Stimulated activated CD8-positive, alpha-beta memory T cell treated with anti-CD3 and anti-CD28 coated beads, Interleukin-12 subunit alpha, Interleukin-12 subunit beta, amount 100 ng/mL, for 24 hours (primary cell): ENCODE measurements around the gene HGF.

Source experiments
- DNase-seq: peaks from one replicate; pipeline ENCODE4 v3.0.0-alpha.2; 2020; ENCODE audit errors: extremely low read depth

The HGF gene

DNA sequence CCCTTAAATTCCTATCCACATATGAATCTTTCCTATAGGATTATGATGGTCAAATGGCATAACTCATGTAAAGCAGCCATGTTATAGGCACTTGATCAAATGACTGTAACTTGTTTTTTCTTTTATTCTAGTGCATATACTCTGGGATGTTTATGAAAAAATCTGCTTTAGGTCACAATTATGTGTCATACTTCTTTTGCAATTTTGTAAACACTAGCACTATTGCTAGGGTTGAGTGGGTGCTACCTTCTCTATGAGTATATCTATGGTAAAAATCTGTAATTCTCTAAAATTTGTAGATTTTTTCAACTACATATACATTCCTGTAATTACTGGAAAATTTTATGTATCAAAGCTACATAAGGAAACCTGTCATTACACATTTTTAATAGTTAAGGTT is 50.0 kb downstream of the HGF start:
- no peak for DNase-seq

DNA sequence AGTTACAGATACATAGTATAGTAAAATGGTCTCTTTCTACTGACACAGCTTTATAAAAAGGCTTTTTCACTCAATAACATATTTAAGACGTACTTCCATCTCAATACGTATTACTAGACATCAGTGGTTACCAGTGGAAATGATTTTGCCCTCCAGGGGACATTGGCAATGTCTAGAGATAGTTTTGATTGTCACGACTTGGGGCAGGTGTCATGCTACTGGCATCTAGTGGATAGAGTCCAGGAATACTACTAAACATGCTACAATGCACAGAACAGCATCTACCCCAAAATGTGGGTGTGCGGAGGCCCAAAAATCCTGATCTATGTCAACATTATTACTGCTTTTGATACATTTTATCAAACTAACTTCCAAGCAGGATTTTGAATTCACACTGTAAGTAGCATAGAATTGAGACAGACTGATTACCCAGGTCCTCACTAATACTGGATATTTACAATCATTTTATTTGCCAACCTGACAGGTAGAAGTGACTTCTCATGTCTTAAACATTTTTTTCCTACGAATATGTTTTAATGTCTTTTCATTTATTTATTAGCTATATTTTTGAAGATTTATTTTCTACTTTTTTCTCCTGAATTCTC is 53.8 kb downstream of the HGF start:
- no peak for DNase-seq

DNA sequence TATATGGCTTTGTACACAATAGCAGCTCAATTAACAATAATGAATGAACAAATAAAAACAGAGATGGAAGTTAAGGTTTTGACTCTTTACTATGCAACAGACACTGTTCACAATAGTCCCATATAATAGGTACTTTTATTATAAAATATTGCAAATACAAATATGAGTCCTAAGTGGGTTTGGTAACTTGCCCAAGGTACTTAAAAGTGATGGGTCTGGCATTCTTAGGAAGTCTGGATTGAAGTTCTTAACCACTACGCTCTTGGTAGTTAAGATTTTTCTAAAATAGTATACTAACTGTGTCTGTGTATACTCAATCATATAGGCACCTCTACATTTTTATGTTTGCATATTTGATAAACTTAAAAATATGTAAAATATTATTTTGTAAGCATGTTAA is 55.5 kb downstream of the HGF start:
- DNase-seq, result no peak

DNA sequence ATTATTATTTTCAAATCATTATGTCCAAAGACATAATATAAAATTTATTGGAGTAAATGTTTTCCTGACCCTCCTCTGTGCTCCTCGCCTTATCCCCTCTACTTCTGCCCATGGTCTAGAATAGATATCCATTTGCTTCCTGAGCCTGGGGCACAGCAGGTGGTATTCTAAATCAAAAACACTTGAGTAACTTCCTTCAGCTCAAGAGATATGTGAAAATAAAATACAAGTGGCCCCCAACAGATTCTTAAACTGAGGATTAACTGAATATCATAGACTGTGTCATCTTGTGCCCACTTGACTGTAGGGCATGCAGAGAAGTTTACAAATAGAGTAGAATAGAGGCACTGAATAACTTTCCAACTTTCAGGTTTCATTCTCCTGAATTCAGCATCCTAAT is 59.1 kb downstream of the HGF start:
- DNase-seq, result no peak

DNA sequence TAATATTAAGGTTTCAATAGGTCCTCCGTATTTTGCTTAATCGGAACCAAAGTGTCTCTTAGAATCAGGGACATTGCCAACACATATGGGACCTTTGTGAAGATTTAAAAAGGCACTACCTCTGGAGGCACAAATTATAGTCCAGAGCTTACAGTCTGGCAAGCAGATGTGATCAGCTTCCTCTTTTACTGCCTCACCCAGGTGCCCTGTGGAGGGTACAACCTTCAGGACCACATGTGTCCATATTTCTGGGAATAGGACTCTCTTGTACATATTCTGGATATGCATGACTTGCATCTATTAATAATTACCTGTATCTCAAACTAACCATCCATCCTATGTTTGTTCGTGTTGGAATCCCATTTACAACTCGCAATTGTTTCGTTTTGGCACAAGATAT is 60.0 kb downstream of the HGF start:
- no peak for DNase-seq

DNA sequence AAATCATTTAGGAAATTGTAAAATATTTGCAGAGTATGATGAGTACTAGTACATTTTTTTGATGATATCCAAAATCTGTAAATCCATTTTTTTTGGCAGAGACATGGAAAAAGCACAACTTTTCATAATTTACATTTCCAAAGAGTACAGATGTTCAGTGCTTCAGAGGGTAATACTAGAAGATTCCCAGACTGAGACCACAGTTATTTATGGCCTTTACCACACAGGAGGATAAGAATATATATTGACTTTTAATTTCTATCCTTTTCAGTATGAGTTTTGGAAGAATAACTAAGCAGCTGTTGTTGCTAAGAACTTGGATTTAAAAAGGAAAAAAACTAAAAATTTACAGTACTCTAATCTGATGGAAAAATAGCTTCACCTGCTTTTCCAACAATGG is 61.9 kb downstream of the HGF start:
- DNase-seq, result no peak

DNA sequence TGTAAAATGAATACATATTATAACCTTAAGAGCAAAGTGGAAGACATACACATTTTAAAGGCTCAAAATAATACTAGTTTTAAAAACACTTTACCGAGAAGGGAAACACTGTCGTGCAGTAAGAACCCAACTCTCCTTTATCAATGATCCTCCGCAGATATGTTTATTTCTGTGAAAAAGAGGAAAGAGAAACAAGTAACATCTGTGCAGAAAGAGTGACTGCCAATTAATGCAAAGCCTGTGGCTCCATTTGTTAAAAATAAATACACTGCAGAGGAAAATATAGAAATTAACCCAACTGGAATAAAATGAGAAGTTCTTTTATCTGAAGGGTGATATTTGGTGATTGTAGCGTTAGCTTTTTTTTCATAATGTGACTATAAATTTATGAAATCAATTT is 62.7 kb downstream of the HGF start:
- DNase-seq, result no peak

DNA sequence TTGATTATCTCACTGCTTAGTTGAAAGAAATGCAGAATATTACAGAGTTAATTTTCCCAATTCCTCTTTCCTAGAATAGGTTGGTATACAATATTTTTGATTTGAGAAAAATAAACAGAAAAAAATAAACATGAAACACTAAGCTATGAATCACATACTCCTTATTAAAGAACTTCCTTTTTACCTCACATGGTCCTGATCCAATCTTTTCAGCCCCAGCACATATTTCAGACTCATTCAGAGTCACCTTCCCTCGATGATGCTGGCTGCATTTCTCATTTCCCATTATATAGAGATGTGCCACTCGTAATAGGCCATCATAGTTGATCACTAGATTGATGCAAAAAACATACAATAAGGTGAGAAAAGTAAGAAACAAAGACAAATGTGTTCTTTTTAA is 64.6 kb downstream of the HGF start:
- no peak for DNase-seq

DNA sequence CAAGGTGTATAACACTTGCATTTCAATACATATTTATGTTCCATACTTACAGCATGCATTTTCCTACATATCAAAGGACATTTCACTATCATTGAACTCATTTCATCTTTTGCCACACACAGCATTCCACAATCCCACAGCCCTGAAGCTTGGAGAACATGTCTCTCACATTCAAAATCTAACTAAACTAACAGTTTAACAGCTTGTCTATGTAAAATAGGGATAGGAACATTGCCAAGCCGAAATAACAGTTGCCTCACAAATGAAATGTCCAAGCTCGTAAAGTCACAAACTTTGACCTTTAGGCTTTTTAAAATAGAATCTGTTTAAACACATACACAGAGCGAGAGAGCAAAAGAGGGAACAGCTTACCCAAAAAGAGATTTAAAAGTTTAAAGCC is 65.3 kb downstream of the HGF start:
- DNase-seq, result no peak

DNA sequence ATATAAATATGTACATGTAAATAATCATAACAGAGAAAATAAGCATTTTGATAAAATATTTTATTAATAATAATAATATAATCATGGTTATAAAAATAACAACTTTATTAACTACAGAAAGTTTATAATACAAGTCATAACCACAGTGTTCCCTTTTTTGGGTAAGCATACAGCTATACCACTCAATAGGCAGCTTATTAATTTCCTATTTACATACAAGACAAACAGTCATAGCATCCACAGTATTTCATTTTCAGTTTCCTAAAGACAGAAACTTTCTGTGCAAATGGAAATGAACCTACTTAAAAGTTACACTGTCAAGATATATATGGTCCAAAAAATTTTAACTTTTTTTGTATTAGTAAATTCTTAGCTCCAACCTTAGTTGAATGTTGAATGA is 70.9 kb downstream of the HGF start:
- no peak for DNase-seq

DNA sequence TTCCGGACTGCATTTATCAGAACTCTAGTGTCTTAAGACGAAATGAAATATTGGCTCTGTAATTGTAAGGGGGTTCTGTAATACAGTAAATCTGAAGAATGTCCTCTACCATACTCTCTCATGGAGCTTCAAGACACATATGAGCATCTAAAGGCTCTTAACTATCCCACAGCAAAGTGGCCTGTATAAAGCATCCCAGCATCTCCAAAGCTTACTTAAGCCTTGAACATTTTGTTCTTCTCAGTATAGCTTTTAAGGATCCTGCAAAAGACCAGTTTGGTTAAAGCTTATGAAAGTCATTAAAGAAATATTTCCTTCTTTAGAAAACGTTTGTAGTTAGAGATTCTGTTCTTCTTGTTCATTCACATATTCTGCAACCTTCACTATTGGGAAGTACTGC is 75.1 kb downstream of the HGF start:
- DNase-seq, result no peak

DNA sequence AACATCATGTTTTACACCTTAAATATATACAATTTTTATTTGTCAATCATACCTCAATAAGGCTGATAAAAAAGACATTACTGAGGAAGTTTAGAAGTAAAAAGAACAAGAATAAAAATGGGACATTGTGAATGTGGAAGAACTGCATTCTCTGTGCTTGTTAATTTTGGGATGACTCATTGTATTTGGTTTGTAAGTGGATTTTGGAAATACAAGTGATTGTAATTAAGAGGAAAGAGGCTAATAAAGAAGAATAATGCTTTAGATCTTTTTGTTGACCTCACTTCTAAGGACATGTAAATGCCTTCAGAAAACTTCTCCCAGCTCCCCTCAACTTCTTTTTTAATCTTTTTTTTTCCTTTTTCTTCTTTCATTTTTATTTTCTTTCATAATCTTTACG is 76.0 kb downstream of the HGF start:
- DNase-seq, result no peak

DNA sequence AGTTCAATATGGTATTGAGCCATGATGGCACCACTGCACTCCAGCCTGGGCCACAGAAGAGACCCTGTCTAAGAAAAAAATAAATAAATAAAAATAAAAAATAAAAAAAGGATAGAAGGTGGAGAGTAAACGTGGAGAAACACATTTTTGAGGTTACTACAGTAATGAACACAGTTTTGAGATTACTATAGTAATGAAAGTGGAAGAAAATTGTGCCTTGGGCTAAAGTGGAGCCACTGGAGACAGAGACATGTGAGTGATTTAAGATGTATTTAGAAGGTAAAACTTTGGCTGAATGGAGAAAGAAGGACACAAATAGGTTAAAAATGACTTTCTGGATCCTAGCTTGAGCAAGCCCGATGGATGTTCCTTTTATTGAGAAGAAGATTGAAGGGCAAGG is 76.8 kb downstream of the HGF start:
- DNase-seq, result no peak

DNA sequence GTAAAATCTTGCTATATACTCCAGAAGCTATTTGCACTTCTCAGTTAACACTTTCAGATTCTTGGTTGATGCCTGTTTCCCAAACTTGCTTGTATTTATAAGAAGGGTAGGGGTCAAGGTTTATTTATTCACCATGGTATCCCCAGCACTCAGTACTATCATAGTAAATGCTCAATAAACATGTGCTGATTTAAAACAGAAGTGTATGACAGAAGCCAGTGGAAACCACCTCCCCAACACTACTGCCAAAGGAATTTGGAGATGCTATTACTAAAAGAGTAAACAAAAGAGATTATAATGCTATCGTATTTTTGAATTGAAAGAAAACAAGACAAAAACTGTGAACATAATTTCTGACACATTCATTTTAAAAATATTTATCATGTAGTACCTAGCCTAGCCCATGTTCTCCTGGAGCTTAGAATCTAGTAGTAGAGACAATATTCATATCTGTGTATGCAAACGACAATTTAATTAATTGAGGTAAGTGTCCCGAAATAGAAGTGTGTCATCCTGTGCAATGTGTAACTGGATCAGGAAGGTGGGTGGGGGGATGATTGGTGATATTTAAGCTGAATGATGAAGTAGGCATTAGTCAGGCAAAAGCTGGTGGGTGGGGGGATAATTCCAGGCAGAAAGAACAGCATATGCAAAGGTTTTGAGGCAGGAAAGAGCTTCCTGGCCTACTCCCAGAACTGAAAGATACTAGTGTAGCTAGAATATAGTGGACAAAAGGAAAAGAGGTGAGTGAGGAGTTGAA is 77.5 kb downstream of the HGF start:
- DNase-seq, result no peak

DNA sequence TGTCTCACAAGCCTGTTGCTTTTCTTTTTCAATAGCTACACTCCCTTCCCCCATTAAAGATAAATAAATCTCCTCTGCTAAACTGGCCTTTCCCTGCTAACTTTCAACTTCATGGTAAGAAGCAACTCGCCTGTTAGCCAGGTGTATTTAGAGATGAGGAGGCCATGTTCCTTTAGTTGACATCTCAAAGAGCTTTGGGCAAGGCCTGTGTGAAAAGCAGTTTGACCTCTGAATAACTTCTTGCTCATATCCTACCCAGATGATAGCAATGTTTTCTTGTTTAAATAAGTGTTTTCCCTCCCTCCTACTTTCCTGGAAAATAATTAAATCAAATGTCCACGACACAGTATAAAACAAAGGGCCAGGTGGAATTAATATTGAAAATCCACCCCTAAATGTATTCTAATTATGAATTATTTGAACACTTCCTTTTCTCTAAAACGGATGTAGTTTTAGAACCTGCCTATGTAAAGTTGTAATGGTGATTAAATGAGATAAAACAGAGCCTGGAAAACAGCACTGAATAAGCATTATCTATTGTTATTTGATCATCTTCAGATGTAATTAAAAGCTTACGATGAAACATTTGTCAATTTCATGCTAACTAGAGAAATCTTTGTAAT is 78.5 kb downstream of the HGF start:
- no peak for DNase-seq

DNA sequence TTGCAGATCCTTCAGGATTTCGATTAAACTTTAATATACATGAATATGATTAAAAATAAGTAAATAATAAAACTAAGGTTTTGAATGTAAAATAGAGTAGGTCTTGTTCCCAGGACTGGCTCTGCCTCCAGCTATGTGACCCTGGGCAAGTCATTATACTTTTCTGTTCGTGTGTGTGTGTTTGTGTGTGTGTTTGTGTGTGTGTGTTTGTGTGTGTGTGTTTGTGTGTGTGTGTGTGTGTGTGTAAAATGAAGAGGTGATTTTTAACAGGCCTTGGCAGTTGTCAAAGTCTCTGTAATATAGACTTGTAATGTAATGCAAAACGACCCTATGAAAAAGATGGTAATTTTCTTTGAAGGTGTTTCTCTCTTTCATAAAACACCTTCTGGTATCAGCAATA is 79.2 kb downstream of the HGF start:
- DNase-seq, result no peak

DNA sequence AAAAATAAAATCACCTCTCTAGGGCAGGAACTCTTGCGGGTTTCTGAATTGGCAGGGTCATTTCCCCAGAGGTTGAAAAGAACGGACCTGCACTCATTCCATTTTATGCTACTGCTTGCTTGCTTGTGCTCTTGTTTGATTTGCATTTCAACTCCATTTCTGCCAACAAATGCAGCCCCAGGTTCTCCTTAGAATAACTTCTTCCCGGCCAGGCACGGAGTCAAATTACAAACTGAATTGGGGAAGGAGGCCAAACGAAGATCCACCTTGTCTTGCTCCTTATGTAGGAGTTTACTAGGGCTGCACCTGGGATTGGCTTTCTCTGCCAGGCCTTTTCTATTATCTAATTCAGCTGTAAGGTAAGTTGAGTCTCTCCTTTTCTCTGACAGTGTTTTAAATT is 79.6 kb downstream of the HGF start:
- no peak for DNase-seq

DNA sequence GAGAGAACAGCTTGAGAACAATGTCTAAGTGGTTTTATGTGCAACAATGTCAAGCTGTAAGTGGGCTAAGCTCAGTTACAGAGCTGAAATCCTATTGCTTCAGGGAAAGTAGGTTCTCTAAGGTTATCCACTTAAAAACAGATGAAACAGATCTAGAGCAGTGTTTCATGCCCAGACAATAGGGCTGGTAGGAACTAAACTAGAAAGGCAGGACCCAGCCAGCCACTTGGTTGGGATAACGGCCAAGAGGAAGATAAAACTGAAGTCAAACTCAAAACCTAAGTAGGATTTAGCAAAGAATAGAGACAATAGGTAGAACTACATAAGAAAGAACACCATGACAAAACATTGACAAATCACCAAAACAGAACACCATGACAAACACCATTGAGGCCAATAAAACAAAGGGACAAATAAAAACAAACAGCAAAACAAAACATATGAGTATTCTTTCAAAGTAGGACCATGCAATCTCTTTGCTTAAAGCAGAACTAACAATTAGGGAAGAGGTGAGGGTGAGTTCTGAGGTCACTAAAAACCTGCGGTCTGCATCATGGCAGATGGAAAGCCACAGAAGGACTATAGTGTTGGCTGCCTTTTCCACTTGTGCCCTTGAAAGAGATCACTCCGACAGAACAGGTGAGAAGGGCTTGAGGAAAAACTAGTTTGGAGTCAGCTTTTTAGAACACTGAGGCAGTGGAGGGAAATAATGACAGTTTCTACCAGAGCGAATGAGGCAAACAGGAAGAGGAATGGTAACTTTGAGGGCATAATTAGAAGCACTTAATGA is 81.0 kb downstream of the HGF start:
- no peak for DNase-seq

DNA sequence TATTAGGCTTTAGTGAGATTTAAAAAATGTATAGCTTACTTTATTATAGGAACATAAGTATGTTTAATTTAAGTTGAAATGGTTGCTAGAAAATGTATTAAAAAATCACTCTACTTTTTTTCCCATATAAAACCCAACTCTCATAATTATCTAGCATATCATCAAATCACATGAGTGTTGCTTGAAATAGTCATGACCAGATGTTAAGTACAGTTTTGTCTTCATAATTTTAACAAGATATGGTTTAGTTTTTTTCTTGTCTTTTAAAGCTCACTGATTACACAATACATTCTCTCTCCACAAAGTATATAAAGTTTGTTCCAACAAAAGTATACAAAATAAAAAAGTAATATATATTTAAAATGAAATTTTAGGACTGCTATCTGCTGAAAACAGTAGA is 82.8 kb downstream of the HGF start:
- DNase-seq, result no peak

DNA sequence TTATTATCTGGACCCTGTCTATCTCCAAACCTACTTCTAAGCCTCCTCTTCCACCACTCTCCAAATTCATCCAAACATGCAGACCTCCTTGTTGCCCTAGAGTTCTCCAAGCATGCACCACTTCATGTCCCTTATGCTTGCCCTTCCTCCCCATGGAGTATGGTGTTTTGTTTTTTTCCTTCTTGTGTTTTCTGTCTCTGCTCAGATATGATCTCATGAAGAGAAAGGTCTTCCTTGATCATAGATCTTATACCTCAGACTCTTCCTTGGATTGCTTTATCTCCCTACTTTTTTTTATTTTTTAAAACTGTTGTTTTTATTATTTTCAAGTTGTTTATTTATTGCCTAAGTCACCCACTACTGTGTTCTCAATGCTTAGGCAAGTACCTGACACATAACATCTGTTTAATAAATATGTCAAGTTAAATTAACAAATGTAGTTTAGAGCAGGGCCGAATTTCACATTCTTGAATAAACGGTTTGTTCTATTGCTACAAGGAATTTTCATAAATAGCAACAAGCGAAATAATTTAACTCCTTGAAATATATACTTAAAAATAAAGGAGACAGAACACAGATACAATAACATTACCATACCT is 84.5 kb downstream of the HGF start:
- no peak for DNase-seq

DNA sequence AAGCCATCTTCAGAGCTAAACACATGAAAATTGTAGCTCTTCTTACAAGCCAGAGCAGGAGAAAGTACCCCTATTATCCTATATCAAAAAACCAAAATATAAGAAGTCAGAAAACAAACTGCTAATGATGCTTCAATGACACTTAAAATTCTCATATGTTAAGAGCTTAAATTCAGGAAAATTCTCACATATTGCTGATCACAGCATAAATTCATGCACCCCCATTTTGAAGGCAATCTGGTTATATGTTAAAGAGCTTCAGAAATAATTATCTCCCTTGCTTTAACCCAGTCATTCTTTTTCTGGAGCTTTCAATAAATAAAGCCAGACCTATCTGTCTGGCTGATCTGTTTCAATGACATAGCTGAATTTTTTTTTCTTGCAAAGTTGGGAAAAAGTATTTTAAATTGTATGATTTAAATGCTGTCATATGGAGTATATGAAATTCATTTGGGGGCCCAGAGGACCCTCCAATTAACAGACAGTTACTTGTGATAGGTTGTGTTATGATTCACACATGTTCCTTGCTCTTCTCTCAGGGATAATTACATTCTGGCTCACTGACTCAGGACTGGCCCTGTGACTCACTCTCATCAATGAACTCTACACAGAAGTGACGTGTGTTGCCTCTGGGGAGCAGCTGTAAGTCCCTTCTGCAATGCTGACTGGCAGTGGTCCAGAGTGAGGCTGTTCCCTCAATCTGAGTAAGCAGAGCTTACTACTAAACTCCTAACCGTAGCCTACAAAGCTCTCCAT is 85.2 kb downstream of the HGF start:
- no peak for DNase-seq

DNA sequence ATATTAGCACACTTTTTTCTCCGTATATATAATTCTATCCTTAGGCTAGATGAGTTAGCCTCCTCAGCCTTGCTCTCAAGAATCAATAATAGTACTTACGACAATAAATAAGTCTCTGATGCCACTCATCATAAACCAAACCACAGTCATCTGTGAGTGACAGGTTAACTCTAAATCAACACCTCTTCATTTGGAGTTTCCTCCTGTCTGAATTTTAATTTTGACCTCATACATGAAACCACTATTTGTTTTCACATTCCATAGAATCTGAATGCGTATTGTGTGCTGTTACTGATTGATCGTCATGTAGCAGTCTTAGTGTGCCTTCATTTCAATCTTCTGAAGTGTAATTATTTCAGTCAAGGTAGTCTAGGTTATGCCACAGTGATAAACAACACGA is 85.8 kb downstream of the HGF start:
- no peak for DNase-seq
